Neural cell (in vitro differentiated cells): ENCODE results near the gene VASN. TPM values are rescaled to one million over a fixed set of nuclear protein-coding genes. Genes with fewer than 3 reads are reported as not detected.
"Not testable (repeated sequence)": the region's sequence is repeated elsewhere in the genome, so short reads cannot be mapped to it uniquely, and the experiment has no call there.

ENCODE experiments used
- H2AFZ ChIP-seq: fragments of 200-600, 300-800 bp; sonication (generic), shearing (Covaris generic); 2 replicates; pipeline ENCODE4 v1.6.0; 2014; ENCODE audit warnings: low read depth, mild to moderate bottlenecking, antibody characterized with exemption, low read length, moderate library complexity
- H3F3A ChIP-seq: fragments of 200-600 bp; shearing (Covaris generic); 2 replicates; pipeline ENCODE4 v1.6.1; 2016; ENCODE audit warnings: mild to moderate bottlenecking, moderate library complexity, mixed read lengths, antibody characterized with exemption, low read length; ENCODE audit not compliant: insufficient read depth, poor library complexity, severe bottlenecking
- H3K27ac ChIP-seq: fragments of 200-600, 300-800 bp; sonication (generic), shearing (Covaris generic); 2 replicates; pipeline ENCODE4 v1.5.1; 2014; ENCODE audit warnings: mild to moderate bottlenecking, low read length, moderate library complexity
- H3K27me3 ChIP-seq: fragments of 300-800, 200-600 bp; sonication (generic), shearing (Covaris generic); 2 replicates; pipeline ENCODE4 v1.6.0; 2014; ENCODE audit warnings: mild to moderate bottlenecking, low read depth, low read length, moderate library complexity; ENCODE audit not compliant: insufficient read depth
- H3K36me3 ChIP-seq: fragments of 300-800, 200-600 bp; sonication (generic), shearing (Covaris generic); 2 replicates; pipeline ENCODE4 v1.5.1; 2014; ENCODE audit warnings: mild to moderate bottlenecking, antibody characterized with exemption, low read length, moderate library complexity; ENCODE audit not compliant: insufficient read depth
- H3K4me2 ChIP-seq: fragments of 300-800, 200-600 bp; sonication (generic), shearing (Covaris generic); 2 replicates; pipeline ENCODE4 v1.6.0; 2014; ENCODE audit warnings: mild to moderate bottlenecking, low read length
- H3K4me3 ChIP-seq: fragments of 300-800, 200-600 bp; sonication (generic), shearing (Covaris generic); 2 replicates; pipeline ENCODE4 v1.5.1; 2014; ENCODE audit warnings: mild to moderate bottlenecking, low read length, moderate library complexity
- H3K79me2 ChIP-seq: fragments of 200-600 bp; shearing (Covaris generic); replicated peaks from 2 replicates; pipeline ENCODE4 v1.6.0; 2014; ENCODE audit warnings: mild to moderate bottlenecking, low read length, moderate library complexity; ENCODE audit not compliant: insufficient read depth
- H3K9ac ChIP-seq: fragments of 300-800, 200-600 bp; sonication (generic), shearing (Covaris generic); 2 replicates; pipeline ENCODE4 v1.6.1; 2016; ENCODE audit warnings: mild to moderate bottlenecking, low read length, mixed read lengths
- H3K9me2 ChIP-seq: fragments of 200-600 bp; shearing (Covaris generic); 2 replicates; pipeline ENCODE4 v1.6.1; 2016; ENCODE audit warnings: mild to moderate bottlenecking, low read length, mixed read lengths; ENCODE audit not compliant: insufficient read depth
- H3K9me3 ChIP-seq: fragments of 200-600, 300-800 bp; sonication (generic), shearing (Covaris generic); 2 replicates; pipeline ENCODE4 v1.6.1; 2016; ENCODE audit warnings: mild to moderate bottlenecking, mixed run types, low read length, moderate library complexity, mixed read lengths
- H4K20me1 ChIP-seq: fragments of 200-600 bp; shearing (Covaris generic); 2 replicates; pipeline ENCODE4 v1.6.1; 2016; ENCODE audit warnings: mild to moderate bottlenecking, mixed run types; ENCODE audit not compliant: insufficient read depth
- CTCF ChIP-seq: fragments of 450-650 bp; IDR thresholded peaks from 2 replicates; pipeline ENCODE4 v1.5.1; 2014; ENCODE audit warnings: antibody characterized with exemption, mild to moderate bottlenecking, moderate library complexity; ENCODE audit not compliant: poor library complexity, severe bottlenecking
- EP300 ChIP-seq: fragments of 450-650 bp; conservative IDR thresholded peaks from 2 replicates; pipeline ENCODE4 v1.6.1; 2014; ENCODE audit warnings: antibody characterized with exemption, mild to moderate bottlenecking, moderate library complexity; ENCODE audit not compliant: poor library complexity, severe bottlenecking
- EZH2 ChIP-seq: fragments of 200-600, 300-800 bp; shearing (Covaris generic), sonication (generic); IDR thresholded peaks from 2 replicates; pipeline ENCODE4 v1.6.1; 2014; ENCODE audit warnings: antibody characterized with exemption, low read length, borderline replicate concordance, mild to moderate bottlenecking; ENCODE audit not compliant: insufficient read depth, poor library complexity, severe bottlenecking
- MXI1 ChIP-seq: fragments of 450-650 bp; conservative IDR thresholded peaks from 2 replicates; pipeline ENCODE4 v1.6.1; 2014; ENCODE audit warnings: antibody characterized with exemption, mild to moderate bottlenecking; ENCODE audit not compliant: poor library complexity, severe bottlenecking
- POLR2AphosphoS5 ChIP-seq: IDR thresholded peaks from 2 replicates; pipeline ENCODE4 v1.6.1; 2012
- RAD21 ChIP-seq: fragments of 450-650 bp; conservative IDR thresholded peaks from 2 replicates; pipeline ENCODE4 v1.6.1; 2014; ENCODE audit warnings: antibody characterized with exemption, mild to moderate bottlenecking, moderate library complexity
- REST ChIP-seq: IDR thresholded peaks from 2 replicates; pipeline ENCODE4 v1.6.1; 2012; ENCODE audit warnings: borderline replicate concordance
- SMC3 ChIP-seq: fragments of 450-650 bp; conservative IDR thresholded peaks from 2 replicates; pipeline ENCODE4 v1.6.1; 2014; ENCODE audit warnings: antibody characterized with exemption, mild to moderate bottlenecking, moderate library complexity; ENCODE audit not compliant: poor library complexity
- TAF1 ChIP-seq: IDR thresholded peaks from 2 replicates; pipeline ENCODE4 v1.6.1; 2012; ENCODE audit warnings: low read depth
- polyA plus RNA-seq: library from polyadenylated mRNA; depleted of rRNA; stranded (reverse); fragments of >200 nt; gene quantifications from 2 replicates; pipeline ENCODE4 v1.2.3, GENCODE V29; 2014

Gene VASN
- polyA plus RNA-seq, 1 donor from 2014 or later, result 0.57 TPM

GRCh38 chr16:4333308-4333638, 38.4 kb upstream of the VASN start:
- Histone ChIP-seq H3K4me2 (no peak overlapping the region), H3K4me3 (no peak overlapping the region), H3K79me2 (peaks cover 22% of the 10 kb centered on the region), H2AFZ (no peak overlapping the region), H4K20me1 (no peaks in the 10 kb centered on the region), H3K9me3 (no peaks in the 10 kb centered on the region), H3K36me3 (no peaks in the 10 kb centered on the region), H3K27ac (no peak overlapping the region), H3K9ac (no peak overlapping the region), H3K27me3 (no peaks in the 10 kb centered on the region), H3K9me2 (no peaks in the 10 kb centered on the region), H3F3A (no peaks in the 10 kb centered on the region)
- TF ChIP-seq MXI1 (no peak), REST (no peak), POLR2AphosphoS5 (no peak), EZH2 (no peak), TAF1 (no peak), SMC3 (no peak), RAD21 (no peak), CTCF (no peak)

- H3K9me2 ChIP-seq, H3K36me3 ChIP-seq, H4K20me1 ChIP-seq: not testable (repeated sequence)
These were observed 37.9 kb upstream of the VASN start for GRCh38 chr16:4333714-4334113.

GRCh38 chr16:4334724-4335495, 36.7 kb upstream of the VASN start:
- Histone ChIP-seq H3K9ac (no peak overlapping the region), H3F3A (no peaks in the 10 kb centered on the region), H4K20me1 (no peaks in the 10 kb centered on the region), H3K27ac (no peak overlapping the region), H3K9me3 (no peaks in the 10 kb centered on the region), H3K36me3 (no peaks in the 10 kb centered on the region), H3K27me3 (no peaks in the 10 kb centered on the region), H3K9me2 (no peaks in the 10 kb centered on the region), H2AFZ (no peak overlapping the region), H3K4me2 (no peak overlapping the region), H3K4me3 (no peak overlapping the region), H3K79me2 (peaks cover 11% of the 10 kb centered on the region)
- no peak for TF ChIP-seq CTCF
- no peak for TF ChIP-seq REST
- no peak for TF ChIP-seq RAD21
- no peak for TF ChIP-seq EP300
- no peak for TF ChIP-seq TAF1
- TF ChIP-seq POLR2AphosphoS5, result no peak
- no peak for TF ChIP-seq MXI1
- TF ChIP-seq EZH2, result no peak
- no peak for TF ChIP-seq SMC3

More at GRCh38 chr16:4333714-4334113, 37.9 kb upstream of the VASN start:
- H3K4me2 ChIP-seq, H3K9me3 ChIP-seq, H3K4me3 ChIP-seq, H2AFZ ChIP-seq, H3K9ac ChIP-seq, H3K27me3 ChIP-seq, H3F3A ChIP-seq, H3K27ac ChIP-seq: not testable (repeated sequence)
- peaks cover 18% of the 10 kb centered on the region for H3K79me2 ChIP-seq
